NCI-H2107 (cell line): ENCODE data around the gene ATP2C2.
A peak's percentile ranks its signal among the peaks of the same experiment; 100 is the strongest.
"Not testable (repeated sequence)": the region's sequence is repeated elsewhere in the genome, so short reads cannot be mapped to it uniquely, and the experiment has no call there.

Source experiments
- DNase-seq: peaks from one replicate; lab custom pipeline; 2025; lab: John Stamatoyannopoulos, UW

The ATP2C2 gene

GRCh38 chr16:84421081-84421937 lies 53.0 kb downstream of the ATP2C2 start:
- DNase-seq, result no peak

GRCh38 chr16:84421938-84422220 lies 53.5 kb downstream of the ATP2C2 start:
- DNase-seq, result no peak

GRCh38 chr16:84423416-84423837 lies 55.1 kb downstream of the ATP2C2 start:
- no peak for DNase-seq

GRCh38 chr16:84425696-84426095 lies 57.4 kb downstream of the ATP2C2 start:
- DNase-seq, result no peak

- DNase-seq, result no peak
Observed at GRCh38 chr16:84426804-84427203, 58.5 kb downstream of the ATP2C2 start.

- no peak for DNase-seq
Observed at GRCh38 chr16:84427553-84427952, 59.2 kb downstream of the ATP2C2 start.

- no peak for DNase-seq
Observed at GRCh38 chr16:84430860-84431259, 62.5 kb downstream of the ATP2C2 start.

GRCh38 chr16:84434800-84435199 lies 66.5 kb downstream of the ATP2C2 start:
- no peak for DNase-seq

GRCh38 chr16:84436196-84436595 lies 67.9 kb downstream of the ATP2C2 start:
- no peak for DNase-seq

GRCh38 chr16:84438971-84439696 lies 70.8 kb downstream of the ATP2C2 start:
- DNase-seq, result no peak

- no peak for DNase-seq
Observed at GRCh38 chr16:84442416-84443145, 74.2 kb downstream of the ATP2C2 start.

- no peak for DNase-seq
Observed at GRCh38 chr16:84443166-84443802, 74.9 kb downstream of the ATP2C2 start.

GRCh38 chr16:84444476-84444875 lies 76.1 kb downstream of the ATP2C2 start:
- DNase-seq, result no peak

- DNase-seq, result no peak
Observed at GRCh38 chr16:84446084-84446483, 77.7 kb downstream of the ATP2C2 start.

- DNase-seq, result no peak
Observed at GRCh38 chr16:84446596-84447392, 78.5 kb downstream of the ATP2C2 start.

GRCh38 chr16:84448444-84448843 lies 80.1 kb downstream of the ATP2C2 start:
- no peak for DNase-seq

- DNase-seq, result peak; percentile 22
Observed at GRCh38 chr16:84449156-84450140, 81.1 kb downstream of the ATP2C2 start.

- DNase-seq, result no peak
Observed at GRCh38 chr16:84450176-84450865, 82.0 kb downstream of the ATP2C2 start.

- DNase-seq, result not testable (repeated sequence)
Observed at GRCh38 chr16:84451010-84451676, 82.8 kb downstream of the ATP2C2 start.
